ENCODE data around the gene HDAC9.

HDAC9 gene

DNA sequence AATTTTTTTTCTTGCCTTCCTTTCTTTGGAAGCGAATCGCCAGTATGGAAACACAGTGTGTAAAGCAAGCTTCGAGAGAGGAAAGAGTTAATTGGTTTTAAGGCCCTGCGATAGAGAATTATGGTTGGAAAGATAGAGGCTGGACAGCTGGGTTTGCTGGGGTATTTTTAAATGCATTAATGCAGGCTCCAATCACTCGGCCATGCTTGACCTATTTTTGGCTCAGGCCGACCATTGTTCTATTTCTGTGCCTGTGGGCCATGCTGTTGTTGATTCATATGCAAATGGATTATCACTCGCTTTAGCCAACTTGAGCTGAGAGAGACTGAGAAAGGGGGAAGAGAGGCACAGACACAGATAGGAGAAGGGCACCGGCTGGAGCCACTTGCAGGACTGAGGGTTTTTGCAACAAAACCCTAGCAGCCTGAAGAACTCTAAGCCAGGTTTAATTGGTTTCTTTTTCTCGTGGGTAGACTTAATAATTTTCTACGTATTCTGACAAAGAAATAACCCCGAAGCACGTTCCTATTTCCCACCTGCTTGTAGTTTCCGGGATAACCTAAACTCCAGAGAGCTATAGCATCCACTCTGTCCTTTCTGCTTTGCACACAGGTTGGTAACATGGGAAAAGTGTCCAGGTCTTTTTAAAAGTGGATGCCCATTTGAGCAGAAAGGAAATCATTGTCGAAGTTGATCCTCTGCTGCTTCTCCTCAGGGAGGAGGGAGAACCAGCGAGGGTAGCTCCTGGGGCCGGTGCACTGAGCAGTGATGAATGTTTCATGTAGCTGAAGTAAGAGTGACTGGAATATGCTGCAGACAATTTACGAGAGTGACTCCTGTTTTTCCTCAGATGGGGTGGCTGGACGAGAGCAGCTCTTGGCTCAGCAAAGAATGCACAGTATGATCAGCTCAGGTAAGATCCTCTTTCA, at the start of gene HDAC9:
TSS of gene HDAC9 (plus strand) at position 338 of the 929 bp plus-strand sequence. CDS start at position 892, 554 bp downstream.
- no peak for DNase-seq

DNA sequence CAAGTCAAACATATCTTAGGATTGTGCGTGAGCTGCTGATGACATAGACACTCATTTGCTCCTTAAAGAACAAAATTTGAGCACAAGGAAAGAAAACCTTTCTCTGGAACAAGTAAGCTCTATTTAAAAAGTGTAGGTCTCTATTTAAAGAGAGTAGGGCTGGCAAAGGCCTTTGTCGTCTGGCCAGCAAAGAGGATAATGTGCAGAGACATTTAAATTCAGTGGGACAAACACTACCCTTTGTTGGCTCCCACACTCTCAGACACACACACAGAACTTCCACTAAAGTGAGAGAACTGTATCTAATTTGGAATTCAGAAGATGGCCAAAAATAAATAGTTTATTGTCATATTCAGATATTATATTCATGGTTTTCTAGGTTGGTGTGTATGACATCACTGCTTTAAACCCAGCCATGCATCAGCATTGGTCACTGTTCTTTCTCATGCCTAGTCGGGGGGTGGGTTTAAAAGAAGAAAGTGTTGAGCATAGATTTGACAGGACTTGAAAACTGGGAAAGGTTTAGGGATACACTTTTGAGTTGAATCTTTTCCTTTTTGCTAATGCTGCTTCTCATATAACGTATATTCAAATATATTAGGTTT, 49.5 kb upstream of the HDAC9 start:
- DNase-seq = no peak

DNA sequence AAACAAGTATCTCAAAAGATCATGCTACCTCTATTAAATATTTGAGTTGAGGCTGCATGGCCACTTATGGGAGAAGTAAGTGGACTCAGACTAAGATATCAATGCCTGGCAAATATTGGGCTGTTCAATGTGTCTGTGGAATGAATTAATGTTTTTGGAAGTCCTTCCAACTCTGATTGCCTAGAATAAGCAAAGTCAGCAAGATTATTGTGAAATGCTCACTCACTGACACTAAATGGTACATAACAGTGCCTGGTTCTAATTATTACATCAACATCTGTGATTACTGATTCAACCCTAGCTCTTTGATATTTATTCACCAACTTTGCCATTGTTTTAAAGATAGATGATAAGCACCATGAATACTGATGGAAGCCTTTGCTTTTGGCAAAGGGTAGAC, 45.5 kb upstream of the HDAC9 start:
- no peak for DNase-seq

DNA sequence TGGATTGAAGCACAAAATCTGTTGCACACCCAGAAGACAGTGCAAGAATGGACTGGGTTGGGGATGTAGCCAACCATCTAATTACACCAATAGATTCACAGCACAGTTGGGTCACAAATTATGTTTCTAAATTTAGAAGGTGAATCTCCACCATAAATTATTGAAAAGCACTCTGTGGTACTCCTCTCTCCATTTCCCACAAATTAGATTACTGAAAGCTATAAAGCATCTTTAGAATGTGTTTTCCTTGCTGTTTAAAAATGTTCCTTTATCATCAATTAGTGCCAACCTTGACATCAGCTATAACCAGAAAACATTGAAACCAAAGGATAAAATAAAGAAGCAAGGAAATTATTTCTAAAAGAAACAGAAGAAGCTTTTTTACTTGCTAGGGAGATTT, 39.9 kb upstream of the HDAC9 start:
- no peak for DNase-seq

DNA sequence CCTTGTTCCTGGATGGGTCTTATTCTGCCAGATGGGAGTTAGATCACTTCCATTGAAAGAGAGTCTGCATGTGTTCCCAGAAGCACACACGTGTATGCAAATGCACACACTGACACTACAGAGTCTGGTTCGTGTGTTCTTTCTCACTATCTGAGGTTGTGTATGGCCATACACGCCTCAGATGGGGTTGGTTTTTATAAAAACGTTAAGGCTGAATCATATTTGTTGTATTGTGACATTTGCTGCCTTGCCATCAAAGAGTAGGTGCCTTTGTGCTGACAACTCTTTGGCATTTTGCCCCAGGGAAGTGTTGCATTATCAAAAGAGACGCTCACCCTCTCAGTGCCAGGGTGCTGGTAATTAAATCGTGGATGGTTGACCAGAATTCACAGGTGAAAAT, 37.7 kb upstream of the HDAC9 start:
- no peak for DNase-seq

DNA sequence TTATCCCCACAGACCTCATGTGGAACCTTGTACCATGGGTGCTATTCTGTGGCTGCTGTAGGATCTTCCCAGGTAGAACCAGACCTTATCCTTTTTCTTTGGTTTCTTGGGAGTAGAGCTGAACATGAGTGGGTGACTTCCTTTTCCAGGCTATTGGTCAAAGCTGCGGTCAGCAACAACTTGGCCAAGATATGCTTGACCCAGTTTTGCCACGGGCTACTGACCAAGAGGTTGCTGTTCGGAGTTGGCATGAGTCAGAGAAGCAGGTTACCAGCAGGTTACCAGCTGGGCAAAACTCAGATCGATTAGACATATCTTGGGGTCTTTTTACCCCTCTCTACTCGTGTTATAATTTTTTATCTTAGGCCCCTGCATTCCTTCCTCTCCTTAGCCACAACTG, 36.7 kb upstream of the HDAC9 start:
- DNase-seq = no peak

DNA sequence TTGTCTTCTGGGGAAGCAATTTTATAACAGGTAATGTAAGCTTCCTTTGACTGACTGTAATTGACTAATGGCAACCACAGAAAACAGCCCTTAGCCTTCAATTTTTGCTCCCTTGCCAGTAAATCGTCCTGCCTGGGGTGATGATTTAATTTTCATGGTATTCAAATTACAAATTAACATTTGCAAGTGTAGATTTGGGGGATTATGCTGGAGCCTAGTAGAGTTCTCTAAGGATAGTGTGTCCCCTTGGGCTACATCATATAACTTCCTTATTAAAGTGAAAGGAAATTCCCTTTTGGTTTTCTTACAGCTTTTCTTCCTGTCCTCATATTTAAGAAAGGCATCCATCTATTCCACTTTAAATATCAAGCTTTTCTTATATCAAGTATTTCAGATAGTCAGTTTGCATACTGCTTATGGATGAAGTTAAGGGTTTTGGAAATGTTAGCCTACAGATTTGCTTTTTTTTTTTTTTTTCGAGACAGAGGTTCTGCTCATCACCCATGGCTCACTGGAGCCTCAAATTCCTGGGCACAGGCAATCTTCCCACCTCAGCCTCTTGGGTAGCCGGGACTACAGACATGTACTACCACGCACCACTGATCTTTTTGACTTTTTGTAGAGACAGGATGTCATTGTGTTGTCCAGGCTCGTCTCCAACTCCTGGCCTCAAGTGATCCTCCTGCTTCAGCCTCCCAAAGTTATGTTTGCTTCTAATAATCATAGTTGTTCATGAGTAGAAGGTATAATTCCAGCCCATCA, 35.9 kb upstream of the HDAC9 start:
- DNase-seq = no peak

DNA sequence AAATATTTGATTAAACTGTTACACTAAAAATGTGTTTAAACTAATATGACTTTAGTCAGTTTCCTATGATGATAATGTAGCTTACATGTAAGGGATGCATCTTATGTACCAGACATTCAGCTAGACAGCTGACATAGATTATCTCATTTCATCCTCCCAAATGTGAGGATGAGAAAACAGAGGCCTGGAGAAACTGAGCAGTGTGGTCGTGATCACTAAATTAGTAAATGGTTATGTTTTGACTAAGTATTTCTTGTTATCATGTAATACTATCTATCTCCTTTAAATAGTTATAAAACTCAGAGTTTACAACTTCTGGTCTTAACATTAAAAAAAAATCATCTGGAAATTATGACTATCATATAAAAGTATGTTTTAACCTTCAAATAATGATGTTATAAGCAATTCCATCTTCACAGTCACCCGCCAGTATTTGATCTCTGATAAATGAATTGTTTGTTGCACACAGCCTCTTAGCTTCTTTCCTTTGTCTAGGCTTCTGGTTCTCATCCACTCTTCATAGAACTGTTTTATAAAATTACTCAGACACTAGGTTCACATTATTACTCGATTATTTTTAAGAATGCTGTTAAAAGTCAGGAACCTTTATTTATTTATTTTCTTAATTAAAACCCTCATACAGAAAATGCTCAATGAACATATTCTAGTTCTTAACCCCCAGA, 33.6 kb upstream of the HDAC9 start:
- no peak for DNase-seq

DNA sequence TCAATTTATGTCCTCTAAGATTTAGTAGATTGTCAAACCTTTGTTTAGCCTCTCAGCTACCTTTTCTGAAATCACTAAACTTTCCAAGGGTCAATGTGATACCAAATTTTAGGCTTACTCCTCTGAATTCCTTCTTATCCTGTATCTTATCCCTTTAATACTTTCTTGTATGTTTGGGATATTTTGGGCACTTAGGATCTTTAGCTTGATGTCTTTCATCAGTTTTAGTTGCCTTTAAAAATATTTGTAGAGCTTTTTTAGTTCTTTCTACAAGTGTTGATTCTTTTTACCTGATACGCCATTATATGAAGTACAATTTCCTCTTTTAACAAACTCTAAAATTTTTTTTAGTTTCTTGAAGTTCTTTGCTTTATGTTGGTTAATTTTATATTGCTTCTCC, 30.7 kb upstream of the HDAC9 start:
- DNase-seq = no peak

DNA sequence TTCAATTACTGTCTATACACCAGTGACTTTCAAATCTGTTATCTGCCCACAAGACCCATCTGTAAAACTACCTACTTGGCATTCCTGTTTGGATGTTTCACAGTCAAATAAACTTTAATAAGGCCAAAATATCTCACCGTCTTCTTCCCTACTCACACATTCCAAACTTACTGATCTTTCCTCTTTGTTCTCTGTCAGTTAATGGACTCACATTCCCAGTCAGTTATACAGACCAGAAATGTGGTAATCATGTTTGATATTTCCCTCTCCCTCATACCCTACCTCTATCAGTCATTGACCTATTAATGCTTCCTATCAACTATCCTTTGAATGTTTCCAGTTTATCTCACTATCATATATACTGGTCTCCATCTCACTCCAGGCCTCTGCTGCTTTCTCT, 28.5 kb upstream of the HDAC9 start:
- DNase-seq = no peak

DNA sequence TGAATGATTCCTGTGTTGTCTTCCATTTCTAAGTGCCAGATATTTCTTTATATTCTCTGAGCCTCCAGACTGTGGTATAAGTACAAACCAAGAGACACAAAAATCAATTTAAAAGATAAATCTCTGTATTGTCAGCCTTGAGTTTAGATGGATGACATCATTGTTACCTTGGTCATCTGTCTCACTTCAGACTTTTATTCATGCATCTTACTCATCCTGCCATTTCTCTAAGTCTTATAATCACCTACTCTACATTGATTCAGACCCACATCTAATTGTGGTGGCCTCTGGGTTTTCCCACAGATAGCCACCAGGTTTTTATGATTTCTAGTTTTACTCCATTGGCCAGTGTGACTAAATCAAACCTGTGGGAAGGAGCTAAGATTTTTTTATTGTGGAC, 26.8 kb upstream of the HDAC9 start:
- no peak for DNase-seq

DNA sequence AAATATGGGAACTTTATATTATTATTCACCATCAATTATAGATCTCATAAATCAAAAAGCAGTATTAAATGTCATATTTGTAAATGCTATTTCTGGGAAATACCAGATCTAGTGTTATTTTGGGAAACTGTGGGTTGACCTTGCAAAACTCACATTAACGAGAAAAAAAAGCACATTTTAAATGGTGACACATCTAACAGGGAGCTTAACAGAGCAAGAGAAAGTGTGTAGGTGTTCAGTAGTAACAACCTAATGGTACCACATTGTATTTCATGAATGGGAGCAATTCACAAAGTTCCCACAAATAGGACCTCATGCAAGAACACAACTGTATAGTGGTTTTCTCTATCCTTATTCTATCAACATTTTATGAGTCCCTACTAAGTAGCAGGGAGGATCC, 26.2 kb upstream of the HDAC9 start:
- no peak for DNase-seq

DNA sequence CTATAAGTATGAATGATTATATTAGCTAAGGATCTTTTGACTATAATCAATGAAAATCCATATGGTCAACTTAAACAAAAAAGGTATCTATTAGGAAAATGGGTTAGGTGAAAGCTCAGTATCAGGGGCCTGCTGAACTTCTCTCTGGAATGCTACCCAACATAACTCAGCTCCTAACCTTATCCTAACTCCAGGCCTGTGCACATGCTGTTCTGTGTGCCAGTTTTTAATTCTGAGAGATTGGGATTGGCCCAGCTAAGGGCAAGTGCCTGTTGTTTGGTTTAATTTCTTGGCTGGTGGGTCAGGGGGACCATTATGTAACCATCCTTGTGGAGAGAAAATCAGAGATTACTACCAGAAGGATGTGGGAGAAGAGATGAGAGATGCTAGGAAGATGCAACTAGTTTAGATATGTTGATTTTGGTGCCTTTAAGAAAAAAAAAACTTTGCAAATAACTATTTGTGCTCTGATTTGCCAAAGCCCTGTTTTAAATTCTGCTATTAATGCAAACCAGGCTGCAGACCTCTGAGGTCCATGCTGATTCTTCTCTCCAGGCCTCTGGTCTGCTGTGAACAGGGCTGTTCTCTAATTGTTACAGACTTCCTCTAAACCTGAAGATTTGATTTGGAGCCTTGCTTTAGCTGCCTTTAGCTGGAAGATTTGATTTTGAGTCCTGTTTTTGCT, 23.9 kb upstream of the HDAC9 start:
- no peak for DNase-seq

DNA sequence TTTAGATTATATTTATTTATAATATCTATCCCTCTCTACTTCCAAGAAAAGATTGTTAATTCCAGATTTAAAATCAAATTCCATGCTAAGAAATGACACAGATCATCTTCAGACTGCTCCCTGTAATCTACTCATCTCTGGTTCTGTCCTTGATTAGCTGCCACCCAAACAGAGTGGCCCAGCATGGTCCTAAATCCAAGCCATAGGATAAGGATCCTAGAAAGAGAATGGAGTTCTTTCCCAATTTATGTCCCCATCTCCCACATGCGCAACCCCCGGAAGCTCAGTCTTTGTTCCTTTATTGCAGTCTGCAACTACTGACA, 23.4 kb upstream of the HDAC9 start:
- DNase-seq = no peak

DNA sequence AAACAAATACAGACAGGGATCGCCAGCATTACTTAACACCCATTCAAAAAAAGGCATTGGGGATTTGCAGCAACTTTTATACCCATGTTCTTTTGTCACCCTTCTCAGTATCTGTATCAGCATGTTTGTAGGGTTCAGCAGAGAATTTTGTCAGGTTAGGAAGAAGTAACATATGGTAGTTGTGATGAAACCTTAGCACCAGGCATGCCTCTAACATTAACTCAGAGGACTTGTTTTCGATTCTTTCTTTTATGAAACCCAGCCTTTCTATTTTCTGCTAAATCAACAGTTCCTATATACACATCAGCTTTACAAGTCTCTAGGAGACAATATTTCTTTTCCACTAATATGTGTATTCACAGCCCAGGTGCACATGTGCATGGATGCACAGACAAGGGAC, 22.4 kb upstream of the HDAC9 start:
- no peak for DNase-seq

DNA sequence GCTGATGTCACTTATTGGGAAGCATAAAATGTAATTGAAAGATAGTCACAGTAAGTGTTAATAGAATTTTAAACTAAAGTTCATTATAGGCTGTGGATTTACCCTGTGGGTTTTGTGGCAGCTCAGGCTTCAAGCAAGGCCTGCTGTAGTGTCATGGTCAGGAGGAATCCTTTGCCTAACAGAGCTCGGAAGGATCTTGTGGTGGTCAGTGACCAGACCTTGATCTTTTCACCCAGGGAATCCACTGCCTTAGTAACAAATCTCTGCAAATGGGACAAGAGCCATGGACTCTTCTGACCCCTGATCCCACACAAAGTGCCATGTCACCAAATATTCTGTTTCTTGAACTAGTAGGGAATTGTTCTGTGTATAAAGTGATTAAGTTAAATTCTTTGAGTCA, 20.6 kb upstream of the HDAC9 start:
- DNase-seq = no peak

DNA sequence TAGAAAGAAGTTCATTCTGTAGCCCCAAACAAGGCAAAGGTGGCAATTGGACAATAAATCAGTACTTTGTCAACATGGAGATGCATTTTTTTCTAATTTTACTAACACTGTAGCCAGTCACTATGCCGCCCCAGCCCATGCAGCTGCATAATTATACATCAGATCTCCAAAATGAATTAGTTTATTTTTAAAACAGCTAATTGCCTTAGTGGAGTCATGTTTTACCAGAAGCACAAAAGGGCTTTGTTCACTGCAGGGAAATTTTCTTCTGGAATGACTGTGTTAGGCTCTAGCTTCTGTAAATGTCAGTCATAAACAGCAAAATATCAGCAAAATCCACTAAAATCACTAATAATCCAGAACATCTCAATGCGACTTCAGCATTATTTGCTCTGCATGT, 20.1 kb upstream of the HDAC9 start:
- no peak for DNase-seq

DNA sequence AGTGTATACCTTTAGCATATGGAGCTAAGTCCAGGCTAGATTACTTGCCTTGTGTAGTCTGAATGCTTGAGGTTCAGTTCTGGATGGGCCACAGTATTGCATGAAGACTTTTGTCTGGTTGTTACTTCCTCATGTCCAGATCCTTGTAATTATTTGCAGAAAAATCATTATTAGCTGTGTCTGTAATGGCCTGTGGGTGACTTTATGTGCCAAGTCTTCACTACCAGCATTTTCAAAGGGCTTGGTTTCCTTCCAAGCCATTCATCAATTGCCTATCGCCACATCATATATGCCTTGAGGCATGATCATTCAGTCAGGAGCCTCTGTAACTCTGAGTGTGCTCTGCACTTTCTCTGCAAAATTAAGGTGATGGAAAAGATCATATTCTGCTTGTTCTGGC, 13.8 kb upstream of the HDAC9 start:
- no peak for DNase-seq

DNA sequence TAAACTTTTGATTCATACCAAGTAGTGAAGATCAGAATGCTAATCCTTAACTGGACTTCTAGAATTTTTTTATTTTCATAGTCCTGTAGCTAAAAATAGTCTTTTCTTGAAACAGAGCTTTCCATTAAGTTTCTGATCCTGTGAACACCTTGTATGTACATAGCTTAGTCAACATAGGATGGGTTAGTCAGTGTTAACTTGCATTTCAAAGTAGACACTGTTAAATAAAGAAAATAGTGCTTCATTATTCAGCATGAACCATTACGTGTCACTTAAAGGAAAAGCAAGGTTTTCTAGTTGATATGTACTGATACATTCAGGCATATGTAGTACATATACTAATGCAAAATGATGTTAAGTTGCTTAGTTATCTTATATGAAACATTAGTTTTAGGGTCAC, 7.5 kb upstream of the HDAC9 start:
- no peak for DNase-seq

DNA sequence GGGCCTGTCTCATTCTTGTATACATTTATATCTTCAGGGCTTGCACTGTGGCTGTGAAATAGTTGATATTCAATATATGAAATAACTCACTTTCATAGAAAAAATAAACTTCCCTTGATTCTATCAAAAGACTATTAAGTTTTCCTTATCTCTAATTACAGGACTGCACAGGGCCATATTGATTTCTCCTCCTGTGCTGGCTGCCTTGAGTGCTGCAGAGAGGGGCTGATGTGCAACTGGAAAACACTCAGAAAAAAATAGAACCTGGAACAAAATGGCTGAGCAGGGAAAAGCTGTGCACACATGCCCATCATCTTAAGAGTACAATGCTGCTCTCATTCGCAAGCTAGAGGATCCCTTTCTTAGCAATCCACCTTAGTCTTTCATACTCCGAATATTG, 5.9 kb upstream of the HDAC9 start:
- no peak for DNase-seq

DNA sequence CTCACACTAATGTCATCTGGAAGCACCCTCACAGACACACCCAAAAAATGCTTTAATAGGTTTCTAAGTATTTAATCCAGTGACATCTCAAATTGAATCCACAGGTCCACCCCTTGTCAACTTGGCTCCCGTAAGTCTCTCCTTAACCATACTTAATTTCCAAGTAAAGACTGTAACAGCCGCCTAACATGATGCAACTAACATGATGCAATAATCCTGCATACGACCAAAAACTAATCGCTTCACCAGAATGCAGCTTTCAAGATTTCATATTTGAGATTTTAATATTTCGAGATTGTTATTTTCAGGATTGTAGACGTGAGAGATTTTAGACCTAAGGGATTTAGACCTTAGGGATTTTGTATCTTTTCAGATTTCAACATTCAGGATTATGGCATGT, 3.7 kb upstream of the HDAC9 start:
- no peak for DNase-seq

DNA sequence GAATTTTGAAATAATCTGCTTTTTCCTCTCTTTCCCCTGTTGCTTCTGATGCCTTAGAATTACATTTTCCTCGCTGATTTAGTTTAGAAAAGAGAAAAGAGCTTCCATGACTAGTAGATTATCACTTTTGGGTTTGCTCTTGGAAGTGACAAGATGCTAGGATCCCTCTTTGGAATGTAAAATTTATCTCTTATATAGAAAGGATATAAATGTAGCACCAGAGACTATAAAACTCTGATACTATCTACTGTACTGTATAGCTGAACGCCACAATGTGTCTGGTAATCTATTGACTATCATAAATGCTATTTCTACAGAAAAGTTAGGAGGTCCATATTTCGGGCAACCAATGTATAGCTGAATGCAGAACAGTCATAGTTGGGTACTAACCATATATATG, 1.1 kb upstream of the HDAC9 start:
- no peak for DNase-seq

All from activated naive CD4-positive, alpha-beta T cell treated with anti-CD3 and anti-CD28 coated beads, Interleukin-2, amount 50 U/mL, for 16 hours (primary cell).